Caco-2 (cell line): ENCODE results near the gene DARS1. TPM values are rescaled to one million over a fixed set of nuclear protein-coding genes. Genes with fewer than 3 reads are reported as not detected.

Experiments
- BruUV-seq: library from RNA; stranded (reverse); fragments of 400-500 nt; replicated peaks from 2 replicates; lab custom pipeline; 2021; lab: Mats Ljungman, UMichigan
- CTCF ChIA-PET: fragments of 300-600 bp; sonication (Branson Sonifier 250); formaldehyde crosslinking; loops from one replicate; lab custom pipeline; 2022; ENCODE audit warnings: antibody characterized with exemption; lab: Charles Lee
- POLR2A ChIA-PET: fragments of 300-600 bp; sonication (Branson Sonifier 250); formaldehyde crosslinking; loops from one replicate; lab custom pipeline; 2022; ENCODE audit warnings: antibody characterized with exemption; lab: Charles Lee
- DNase-seq, 2 experiments: peaks; one replicate each; pipeline versions ENCODE4 v3.0.0 to v3.0.0-alpha.2; 2020 to 2022
- H3K27me3 ChIP-seq: replicated peaks from 2 replicates; pipeline ENCODE4 v1.6.0; 2011; ENCODE audit warnings: low read length; ENCODE audit not compliant: control insufficient read depth, insufficient read depth
- H3K36me3 ChIP-seq: 2 replicates; pipeline ENCODE4 v1.5.1; 2011; ENCODE audit warnings: low read length; ENCODE audit not compliant: control insufficient read depth, insufficient read depth
- H3K4me1 ChIP-seq: fragments of 250-450 bp; sonication (Bioruptor Pico); 2 replicates; pipeline ENCODE4 v1.5.1; 2020; ENCODE audit warnings: mild to moderate bottlenecking
- H3K4me3 ChIP-seq: 2 replicates; pipeline ENCODE4 v1.5.1; 2011; ENCODE audit warnings: low read depth, mild to moderate bottlenecking, control low read depth, low read length
- H3K9me3 ChIP-seq: fragments of 250-450 bp; sonication (Bioruptor Pico); 2 replicates; pipeline ENCODE4 v1.5.1; 2020; ENCODE audit warnings: mild to moderate bottlenecking, moderate library complexity
- H3K27ac Mint-ChIP-seq: one replicate; pipeline ENCODE4 v1.8.0; 2022; ENCODE audit warnings: mixed read lengths; ENCODE audit not compliant: unreplicated experiment
- H3K27me3 Mint-ChIP-seq: one replicate; pipeline ENCODE4 v1.8.0; 2022; ENCODE audit warnings: mixed read lengths; ENCODE audit not compliant: insufficient read depth, unreplicated experiment
- H3K36me3 Mint-ChIP-seq: one replicate; pipeline ENCODE4 v1.8.0; 2022; ENCODE audit warnings: mild to moderate bottlenecking, mixed read lengths; ENCODE audit not compliant: insufficient read depth, unreplicated experiment
- H3K4me1 Mint-ChIP-seq: one replicate; pipeline ENCODE4 v1.8.0; 2022; ENCODE audit warnings: low read depth, mixed read lengths; ENCODE audit not compliant: unreplicated experiment
- H3K4me3 Mint-ChIP-seq: one replicate; pipeline ENCODE4 v1.8.0; 2022; ENCODE audit warnings: mild to moderate bottlenecking, moderate library complexity, mixed read lengths; ENCODE audit not compliant: unreplicated experiment
- H3K9me3 Mint-ChIP-seq: one replicate; pipeline ENCODE4 v1.8.0; 2022; ENCODE audit warnings: mixed read lengths; ENCODE audit not compliant: unreplicated experiment
- intact Hi-C: fragments of 100-400 bp; cut with micrococcal nuclease; formaldehyde crosslinking; loops from one replicate; pipeline ENCODE4 v1.10.0; 2022; ENCODE audit not compliant: unreplicated experiment
- total RNA-seq: library from RNA; stranded (reverse); gene quantifications from 2 replicates; pipeline ENCODE4 v1.2.3, GENCODE V29; 2022
- TF ChIP-seq, protein P1 (sequence below), 2 experiments: fragments of 200-600 bp in 1 of 2; IDR thresholded peaks; 1 replicate in 1 of 2; 2 replicates in 1 of 2; pipeline versions ENCODE4 v1.5.1 to v1.8.0; 2011 to 2022; ENCODE audit warnings: antibody characterized with exemption in 1 of 2, control low read depth in 1 of 2, inconsistent platforms in 1 of 2, low read depth in 1 of 2, low read length in 1 of 2, mild to moderate bottlenecking in 1 of 2, moderate library complexity in 1 of 2; ENCODE audit not compliant: insufficient read depth in 1 of 2, severe bottlenecking in 1 of 2, unreplicated experiment in 1 of 2

DARS1 gene
- total RNA-seq, 1 experiment from 2014 or later = 90.9 TPM

DNA sequence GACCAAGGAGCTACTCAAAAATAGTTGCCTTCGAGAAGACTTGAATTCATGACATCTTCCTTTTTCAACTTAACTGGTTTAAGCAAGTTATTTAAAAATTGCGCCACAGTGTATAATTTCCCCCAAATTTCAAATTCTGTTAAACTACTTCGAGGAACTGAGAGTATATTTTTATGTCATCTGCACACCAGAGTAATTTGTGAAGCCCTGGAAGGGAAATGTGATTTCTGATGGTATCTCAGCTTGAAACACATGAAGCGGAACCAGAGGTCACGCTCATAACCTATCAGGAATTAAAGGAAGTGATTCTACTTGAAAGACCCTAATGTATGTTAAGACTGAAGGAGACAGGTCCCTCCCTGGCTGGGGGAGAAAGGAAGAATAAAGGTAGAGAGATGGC is 33.9 kb upstream of the DARS1 start:
- H3K27ac Mint-ChIP-seq = no peak overlapping the region
- POLR2A ChIA-PET = no interaction called here

DNA sequence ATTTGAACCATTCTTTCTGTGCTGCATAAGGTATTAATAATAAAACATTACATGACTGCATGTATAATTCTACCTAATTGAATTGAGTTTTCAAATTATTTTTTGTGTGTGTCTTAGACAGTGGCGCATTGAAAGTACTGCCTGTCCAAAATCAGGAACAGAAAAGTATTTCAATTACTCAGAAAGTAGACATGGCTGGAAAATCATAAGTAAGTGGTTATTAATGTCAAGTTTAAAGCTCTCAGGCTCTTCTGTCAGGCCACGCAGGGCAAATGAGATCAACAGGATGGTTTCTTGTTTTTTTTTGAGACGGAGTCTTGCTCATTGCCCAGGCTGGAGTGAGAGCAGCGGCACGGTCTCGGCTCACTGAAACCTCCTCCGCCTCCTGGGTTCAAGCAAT is 32.4 kb upstream of the DARS1 start:
- no peak for DNase-seq
- Histone ChIP-seq H3K4me1 (no peaks in the 10 kb centered on the region), H3K4me3 (no peak overlapping the region), H3K27me3 (no peaks in the 10 kb centered on the region), H3K36me3 (no peaks in the 10 kb centered on the region), H3K9me3 (no peaks in the 10 kb centered on the region)
- H3K4me3 Mint-ChIP-seq = no peak overlapping the region
- POLR2A ChIA-PET = no interaction called here
- peaks cover under 1% of the 10 kb centered on the region for H3K4me1 Mint-ChIP-seq
- H3K36me3 Mint-ChIP-seq = no peaks in the 10 kb centered on the region
- BruUV-seq = no TSS peak
- no peaks in the 10 kb centered on the region for H3K9me3 Mint-ChIP-seq
- no peak overlapping the region for H3K27ac Mint-ChIP-seq
- no peaks in the 10 kb centered on the region for H3K27me3 Mint-ChIP-seq
- TF ChIP-seq, protein P1, sequence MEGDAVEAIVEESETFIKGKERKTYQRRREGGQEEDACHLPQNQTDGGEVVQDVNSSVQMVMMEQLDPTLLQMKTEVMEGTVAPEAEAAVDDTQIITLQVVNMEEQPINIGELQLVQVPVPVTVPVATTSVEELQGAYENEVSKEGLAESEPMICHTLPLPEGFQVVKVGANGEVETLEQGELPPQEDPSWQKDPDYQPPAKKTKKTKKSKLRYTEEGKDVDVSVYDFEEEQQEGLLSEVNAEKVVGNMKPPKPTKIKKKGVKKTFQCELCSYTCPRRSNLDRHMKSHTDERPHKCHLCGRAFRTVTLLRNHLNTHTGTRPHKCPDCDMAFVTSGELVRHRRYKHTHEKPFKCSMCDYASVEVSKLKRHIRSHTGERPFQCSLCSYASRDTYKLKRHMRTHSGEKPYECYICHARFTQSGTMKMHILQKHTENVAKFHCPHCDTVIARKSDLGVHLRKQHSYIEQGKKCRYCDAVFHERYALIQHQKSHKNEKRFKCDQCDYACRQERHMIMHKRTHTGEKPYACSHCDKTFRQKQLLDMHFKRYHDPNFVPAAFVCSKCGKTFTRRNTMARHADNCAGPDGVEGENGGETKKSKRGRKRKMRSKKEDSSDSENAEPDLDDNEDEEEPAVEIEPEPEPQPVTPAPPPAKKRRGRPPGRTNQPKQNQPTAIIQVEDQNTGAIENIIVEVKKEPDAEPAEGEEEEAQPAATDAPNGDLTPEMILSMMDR (IDR thresholded peaks at IDR 0.05; ENCODE audit: insufficient read depth in 1 of 2, low read depth in 1 of 2, low read length in 1 of 2, severe bottlenecking in 1 of 2, unreplicated experiment in 1 of 2) = no peak
- CTCF ChIA-PET = no interaction called here
- intact Hi-C loops = no loop called here

More for the DNA sequence above, 33.9 kb upstream of the DARS1 start:
- Histone ChIP-seq H3K4me1 (peaks cover 8% of the 10 kb centered on the region), H3K4me3 (no peak overlapping the region), H3K9me3 (no peaks in the 10 kb centered on the region), H3K27me3 (no peaks in the 10 kb centered on the region), H3K36me3 (no peaks in the 10 kb centered on the region)
- intact Hi-C loops = no loop called here
- Mint-ChIP-seq H3K4me3 (no peak overlapping the region), H3K9me3 (no peaks in the 10 kb centered on the region), H3K36me3 (no peaks in the 10 kb centered on the region), H3K27me3 (no peaks in the 10 kb centered on the region), H3K4me1 (peaks cover 6% of the 10 kb centered on the region)
- CTCF ChIA-PET = no interaction called here
- no TSS peak for BruUV-seq
- no peak for DNase-seq
- TF ChIP-seq, protein P1 (IDR thresholded peaks at IDR 0.05; ENCODE audit: insufficient read depth in 1 of 2, low read depth in 1 of 2, low read length in 1 of 2, severe bottlenecking in 1 of 2, unreplicated experiment in 1 of 2) = no peak

DNA sequence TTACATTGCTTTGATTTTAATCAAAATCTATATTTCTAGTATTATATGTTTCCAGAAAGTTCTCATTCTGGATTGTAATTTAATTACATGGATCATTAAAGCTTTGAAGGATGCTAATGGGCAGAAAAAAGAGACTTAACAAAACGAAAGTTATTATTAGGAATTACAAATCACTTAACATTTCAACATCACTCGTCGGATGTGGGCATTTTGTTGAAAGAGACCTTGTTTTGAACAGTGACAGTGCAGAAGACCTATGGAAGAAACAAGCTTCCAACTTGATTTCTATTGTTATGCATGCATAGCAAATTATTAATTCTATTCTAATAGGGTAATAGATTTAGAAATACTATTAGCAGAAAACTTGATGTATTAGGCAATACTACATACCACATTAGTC is 31.4 kb upstream of the DARS1 start:
- H3K9me3 ChIP-seq = no peaks in the 10 kb centered on the region
- H3K4me1 Mint-ChIP-seq = no peaks in the 10 kb centered on the region
- no peaks in the 10 kb centered on the region for H3K27me3 Mint-ChIP-seq
- H3K9me3 Mint-ChIP-seq = no peaks in the 10 kb centered on the region
- no peaks in the 10 kb centered on the region for H3K36me3 Mint-ChIP-seq
- CTCF ChIA-PET = no interaction called here
- no peaks in the 10 kb centered on the region for H3K4me1 ChIP-seq
- intact Hi-C loops = no loop called here
- BruUV-seq = no TSS peak
- no peak overlapping the region for H3K4me3 ChIP-seq
- no peak for DNase-seq
- H3K27ac Mint-ChIP-seq = no peak overlapping the region
- H3K4me3 Mint-ChIP-seq = no peak overlapping the region
- POLR2A ChIA-PET = no interaction called here
- no peaks in the 10 kb centered on the region for H3K27me3 ChIP-seq
- TF ChIP-seq, protein P1 (IDR thresholded peaks at IDR 0.05; ENCODE audit: insufficient read depth in 1 of 2, low read depth in 1 of 2, low read length in 1 of 2, severe bottlenecking in 1 of 2, unreplicated experiment in 1 of 2) = no peak
- H3K36me3 ChIP-seq = no peaks in the 10 kb centered on the region
